HUES6 (cell line): ENCODE measurements around the gene HMGCLL1.

ENCODE experiments used
- H3K27ac ChIP-seq: 2 replicates; pipeline ENCODE4 v1.7.0; 2013; ENCODE audit warnings: low read depth, mild to moderate bottlenecking, low read length, inconsistent platforms
- H3K27me3 ChIP-seq: 2 replicates; pipeline ENCODE4 v1.6.1; 2013; ENCODE audit warnings: low read length; ENCODE audit not compliant: control insufficient read depth, insufficient read depth
- H3K36me3 ChIP-seq: 2 replicates; pipeline ENCODE4 v1.6.1; 2013; ENCODE audit warnings: low read length; ENCODE audit not compliant: control insufficient read depth, insufficient read depth
- H3K4me1 ChIP-seq: 2 replicates; pipeline ENCODE4 v1.6.1; 2013; ENCODE audit warnings: low read length; ENCODE audit not compliant: control insufficient read depth, insufficient read depth
- H3K4me3 ChIP-seq: 2 replicates; pipeline ENCODE4 v1.5.1; 2013; ENCODE audit warnings: low read depth, low read length
- H3K9ac ChIP-seq: one replicate; pipeline ENCODE4 v1.6.1; 2013; ENCODE audit warnings: mild to moderate bottlenecking, low read length
- H3K9me3 ChIP-seq: 2 replicates; pipeline ENCODE4 v1.6.1; 2013; ENCODE audit warnings: low read depth, low read length; ENCODE audit not compliant: control insufficient read depth, insufficient read depth

Gene HMGCLL1

GRCh38 chr6:55494411-55494810, 84.6 kb downstream of the HMGCLL1 start:
- H3K9me3 ChIP-seq = no peaks in the 10 kb centered on the region
- H3K4me1 ChIP-seq = peaks cover 4% of the 10 kb centered on the region
- no peaks in the 10 kb centered on the region for H3K36me3 ChIP-seq
- H3K4me3 ChIP-seq = no peak overlapping the region
- H3K9ac ChIP-seq = no peak overlapping the region
- no peaks in the 10 kb centered on the region for H3K27me3 ChIP-seq
- no peak overlapping the region for H3K27ac ChIP-seq

DNA sequence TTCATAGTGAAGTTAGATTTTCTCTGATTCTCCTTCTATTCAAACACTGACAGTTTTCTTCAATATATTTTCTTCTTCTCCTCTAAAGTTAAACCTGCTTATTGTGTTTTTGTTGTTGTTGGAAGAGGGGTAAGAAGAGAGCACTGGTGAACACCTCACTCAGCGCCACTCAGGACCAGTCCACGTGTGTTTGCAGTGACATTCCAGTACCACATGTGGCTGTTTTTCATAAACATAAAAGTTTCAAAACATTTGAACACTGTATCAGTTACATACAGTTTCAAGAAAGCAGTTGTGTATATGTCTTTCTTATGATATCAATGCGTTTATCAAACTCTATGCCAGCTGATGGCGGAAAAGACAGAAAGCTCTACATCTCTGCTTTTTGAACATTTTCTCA, 86.7 kb downstream of the HMGCLL1 start:
- Histone ChIP-seq H3K9me3 (no peaks in the 10 kb centered on the region), H3K4me1 (no peaks in the 10 kb centered on the region), H3K27me3 (no peaks in the 10 kb centered on the region), H3K9ac (no peak overlapping the region), H3K36me3 (no peaks in the 10 kb centered on the region), H3K4me3 (no peak overlapping the region), H3K27ac (no peak overlapping the region)

- Histone ChIP-seq H3K9me3 (no peaks in the 10 kb centered on the region), H3K4me1 (no peaks in the 10 kb centered on the region), H3K4me3 (no peak overlapping the region), H3K9ac (no peak overlapping the region), H3K27ac (no peak overlapping the region), H3K36me3 (no peaks in the 10 kb centered on the region), H3K27me3 (no peaks in the 10 kb centered on the region)
Measured at GRCh38 chr6:55490871-55491270, 88.1 kb downstream of the HMGCLL1 start.

DNA sequence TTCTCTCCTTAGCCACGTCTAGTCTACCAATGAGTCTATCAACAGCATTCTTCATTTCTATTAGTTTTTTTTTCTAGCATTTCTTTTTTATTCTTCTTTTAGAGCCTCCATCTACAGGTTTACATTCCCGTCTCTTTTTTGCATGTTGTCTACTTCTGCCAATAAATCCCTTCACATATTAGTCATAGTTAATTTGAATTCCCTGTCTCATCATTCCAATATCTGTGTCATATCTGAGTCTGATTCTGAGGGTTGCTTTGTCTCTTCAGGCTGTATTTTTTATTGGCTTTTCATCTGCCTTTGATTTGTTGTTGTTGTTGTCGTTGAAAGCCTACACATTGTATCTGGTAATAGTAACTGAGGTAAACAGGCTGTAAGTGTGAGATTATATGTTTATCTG, 104.6 kb downstream of the HMGCLL1 start:
- H3K27ac ChIP-seq = no peak overlapping the region
- no peak overlapping the region for H3K9ac ChIP-seq
- peaks cover 6% of the 10 kb centered on the region; the same call in 1 of the 2 replicates for H3K4me1 ChIP-seq
- no peak overlapping the region for H3K4me3 ChIP-seq
- H3K27me3 ChIP-seq = no peaks in the 10 kb centered on the region
- H3K36me3 ChIP-seq = no peaks in the 10 kb centered on the region
- H3K9me3 ChIP-seq = no peaks in the 10 kb centered on the region

GRCh38 chr6:55473722-55474121, 105.3 kb downstream of the HMGCLL1 start:
- Histone ChIP-seq H3K4me3 (no peak overlapping the region), H3K27me3 (no peaks in the 10 kb centered on the region), H3K9ac (no peak overlapping the region), H3K27ac (no peak overlapping the region), H3K36me3 (no peaks in the 10 kb centered on the region), H3K9me3 (no peaks in the 10 kb centered on the region), H3K4me1 (peaks cover 6% of the 10 kb centered on the region; the same call in 1 of the 2 replicates)

DNA sequence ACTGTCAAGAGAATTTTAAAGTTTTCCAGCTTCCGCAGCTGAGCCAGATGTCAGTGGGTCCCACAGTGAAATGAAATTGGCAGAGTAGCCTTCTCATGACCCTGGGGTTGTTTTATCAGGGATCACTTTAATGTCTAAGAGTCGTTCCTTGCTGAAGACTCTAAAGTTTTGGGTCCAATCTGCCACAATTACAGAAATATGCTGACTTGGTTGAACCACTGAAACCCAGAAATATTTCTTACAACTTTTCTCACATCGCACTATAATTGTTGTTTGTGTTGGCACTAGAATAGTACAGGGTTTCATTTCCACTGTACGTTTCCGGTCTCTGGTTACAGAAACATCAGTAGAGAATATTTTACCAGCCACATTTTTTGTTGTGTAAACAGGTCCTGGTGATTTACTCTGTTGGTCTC, 109.0 kb downstream of the HMGCLL1 start:
- Histone ChIP-seq H3K4me1 (peaks cover 6% of the 10 kb centered on the region; the same call in 1 of the 2 replicates), H3K9ac (no peak overlapping the region), H3K27ac (no peak overlapping the region), H3K4me3 (no peak overlapping the region), H3K9me3 (no peaks in the 10 kb centered on the region), H3K27me3 (no peaks in the 10 kb centered on the region), H3K36me3 (no peaks in the 10 kb centered on the region)

- Histone ChIP-seq H3K9me3 (no peaks in the 10 kb centered on the region), H3K36me3 (no peaks in the 10 kb centered on the region), H3K9ac (no peak overlapping the region), H3K4me3 (no peak overlapping the region), H3K4me1 (no peaks in the 10 kb centered on the region), H3K27ac (no peak overlapping the region), H3K27me3 (no peaks in the 10 kb centered on the region)
Measured at GRCh38 chr6:55456016-55456415, 123.0 kb downstream of the HMGCLL1 start.

- no peaks in the 10 kb centered on the region for H3K36me3 ChIP-seq
- no peak overlapping the region for H3K9ac ChIP-seq
- H3K4me3 ChIP-seq = no peak overlapping the region
- no peak overlapping the region for H3K27ac ChIP-seq
- H3K9me3 ChIP-seq = no peaks in the 10 kb centered on the region
- H3K27me3 ChIP-seq = no peaks in the 10 kb centered on the region
- no peaks in the 10 kb centered on the region for H3K4me1 ChIP-seq
Measured at GRCh38 chr6:55450005-55450404, 129.0 kb downstream of the HMGCLL1 start.

GRCh38 chr6:55449225-55449624, 129.8 kb downstream of the HMGCLL1 start:
- Histone ChIP-seq H3K27me3 (no peaks in the 10 kb centered on the region), H3K4me3 (no peak overlapping the region), H3K9ac (no peak overlapping the region), H3K27ac (no peak overlapping the region), H3K36me3 (no peaks in the 10 kb centered on the region), H3K9me3 (no peaks in the 10 kb centered on the region), H3K4me1 (no peaks in the 10 kb centered on the region)

DNA sequence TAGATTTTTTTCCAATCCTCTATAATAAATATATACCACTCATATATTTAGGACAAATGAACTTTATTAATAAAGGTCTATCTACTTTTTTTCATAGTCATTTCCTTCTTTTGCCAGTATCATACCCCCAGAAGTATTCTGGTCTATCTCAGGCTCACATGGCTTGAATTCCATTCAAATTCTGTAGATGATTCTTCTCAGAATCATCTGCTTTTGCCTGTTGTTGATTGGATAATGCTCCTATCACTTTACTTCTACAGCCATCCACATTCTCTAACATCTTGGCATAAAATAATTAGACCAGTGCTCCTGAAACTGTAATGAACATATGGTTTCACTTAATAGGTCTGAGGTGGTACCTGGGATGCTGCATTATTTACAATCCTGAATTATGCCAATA, 130.5 kb downstream of the HMGCLL1 start:
- Histone ChIP-seq H3K4me3 (no peak overlapping the region), H3K4me1 (no peaks in the 10 kb centered on the region), H3K27ac (no peak overlapping the region), H3K27me3 (no peaks in the 10 kb centered on the region), H3K36me3 (no peaks in the 10 kb centered on the region), H3K9ac (no peak overlapping the region), H3K9me3 (no peaks in the 10 kb centered on the region)

GRCh38 chr6:55447891-55448290, 131.1 kb downstream of the HMGCLL1 start:
- H3K27me3 ChIP-seq = no peaks in the 10 kb centered on the region
- no peak overlapping the region for H3K27ac ChIP-seq
- H3K36me3 ChIP-seq = no peaks in the 10 kb centered on the region
- H3K4me3 ChIP-seq = no peak overlapping the region
- H3K9ac ChIP-seq = no peak overlapping the region
- no peaks in the 10 kb centered on the region for H3K9me3 ChIP-seq
- no peaks in the 10 kb centered on the region for H3K4me1 ChIP-seq

DNA sequence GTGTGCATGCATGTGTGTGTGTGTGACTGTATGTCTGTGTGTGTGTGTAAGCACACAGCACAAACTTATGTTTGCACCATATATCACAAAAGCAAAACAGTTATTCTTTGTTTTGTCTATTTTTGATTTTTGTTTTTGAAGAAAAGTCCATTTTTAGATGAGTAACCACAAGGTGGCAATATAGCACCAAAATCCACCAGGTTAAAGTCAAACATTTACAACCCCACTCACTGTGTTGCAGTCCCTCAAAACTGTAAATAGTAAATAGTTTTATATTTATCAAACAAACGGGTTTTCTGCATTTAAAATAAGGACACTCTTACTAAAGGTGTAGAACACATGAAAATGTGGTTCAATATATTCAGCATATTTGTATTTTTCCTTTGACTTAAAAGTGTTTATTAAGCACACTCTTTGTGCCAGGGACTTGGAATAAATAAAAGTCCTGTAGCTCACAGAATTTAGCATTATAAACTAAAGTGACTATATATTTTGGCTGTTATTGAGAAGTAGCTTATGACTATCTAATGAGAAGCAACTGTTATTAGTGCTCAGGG, 133.3 kb downstream of the HMGCLL1 start:
- Histone ChIP-seq H3K27me3 (no peaks in the 10 kb centered on the region), H3K9ac (no peak overlapping the region), H3K36me3 (no peaks in the 10 kb centered on the region), H3K4me3 (no peak overlapping the region), H3K27ac (no peak overlapping the region), H3K9me3 (no peaks in the 10 kb centered on the region), H3K4me1 (no peaks in the 10 kb centered on the region)
